ENCODE data around the gene AHNAK.

The AHNAK gene

GRCh38 chr11:62548545-62549335 lies 2.1 kb upstream of the AHNAK start:
- no peak for DNase-seq

GRCh38 chr11:62547691-62548281 lies 1.2 kb upstream of the AHNAK start:
- DNase-seq, result no peak

GRCh38 chr11:62546929-62547625 lies 471 bp upstream of the AHNAK start:
- peak in 3 of 4 experiments; percentile 32 to 48 (median 37) for DNase-seq

GRCh38 chr11:62545437-62546243 lies 966 bp downstream of the AHNAK start:
- peak; percentile 84 to 94 (median 88) for DNase-seq

GRCh38 chr11:62544581-62545436 lies 1.8 kb downstream of the AHNAK start:
- DNase-seq, result peak in 3 of 4 experiments; percentile 49 to 65 (median 65)

- DNase-seq, result peak in 3 of 4 experiments; percentile 17 to 46 (median 43)
These were observed 2.7 kb downstream of the AHNAK start for GRCh38 chr11:62543680-62544444.

GRCh38 chr11:62542750-62543567 lies 3.6 kb downstream of the AHNAK start:
- DNase-seq, result peak; percentile 83 to 92 (median 90)

GRCh38 chr11:62542111-62542745 lies 4.4 kb downstream of the AHNAK start:
- no peak for DNase-seq

GRCh38 chr11:62540804-62541701 lies 5.6 kb downstream of the AHNAK start:
- DNase-seq, result peak; percentile 54 to 77 (median 66)

GRCh38 chr11:62539238-62539925 lies 7.2 kb downstream of the AHNAK start:
- peak; percentile 61 to 79 (median 78) for DNase-seq

GRCh38 chr11:62538470-62539237 lies 8.0 kb downstream of the AHNAK start:
- no peak for DNase-seq

- no peak for DNase-seq
These were observed 10.2 kb downstream of the AHNAK start for GRCh38 chr11:62536301-62536957.

- no peak for DNase-seq
These were observed 10.8 kb downstream of the AHNAK start for GRCh38 chr11:62535802-62536201.

GRCh38 chr11:62534779-62535545 lies 11.6 kb downstream of the AHNAK start:
- no peak for DNase-seq

GRCh38 chr11:62532096-62532495 lies 14.5 kb downstream of the AHNAK start:
- no peak for DNase-seq

Data from suppressor macrophage (primary cell).